DLD1 (cell line): ENCODE data around the gene JAM3.

Experiments used
- in situ Hi-C: cut with HindIII; loops from 2 replicates; pipeline ENCODE4 v1.10.0; 2017; ENCODE audit warnings: low sequenced_read_pairs

JAM3 gene

DNA sequence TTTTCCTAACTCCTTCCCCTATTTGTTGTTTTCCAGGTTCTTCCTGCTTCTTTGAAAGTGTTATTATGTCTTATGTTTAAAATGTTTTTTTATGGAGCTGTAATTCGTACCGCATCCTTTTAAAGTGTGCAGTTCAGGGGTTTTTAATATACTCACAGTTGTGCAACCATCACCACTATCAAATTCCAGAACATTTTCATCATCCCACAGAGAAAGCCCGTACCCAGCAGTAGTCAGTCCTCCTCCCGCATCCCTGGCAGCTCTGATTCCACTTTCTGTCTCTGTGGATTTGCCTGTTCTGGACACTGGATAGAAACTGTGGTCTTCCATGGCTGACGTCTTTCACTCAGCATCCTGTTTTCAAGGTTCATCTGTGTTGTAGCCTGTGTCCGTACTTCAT lies 73.7 kb downstream of the JAM3 start:
- in situ Hi-C loops: no loop called here

DNA sequence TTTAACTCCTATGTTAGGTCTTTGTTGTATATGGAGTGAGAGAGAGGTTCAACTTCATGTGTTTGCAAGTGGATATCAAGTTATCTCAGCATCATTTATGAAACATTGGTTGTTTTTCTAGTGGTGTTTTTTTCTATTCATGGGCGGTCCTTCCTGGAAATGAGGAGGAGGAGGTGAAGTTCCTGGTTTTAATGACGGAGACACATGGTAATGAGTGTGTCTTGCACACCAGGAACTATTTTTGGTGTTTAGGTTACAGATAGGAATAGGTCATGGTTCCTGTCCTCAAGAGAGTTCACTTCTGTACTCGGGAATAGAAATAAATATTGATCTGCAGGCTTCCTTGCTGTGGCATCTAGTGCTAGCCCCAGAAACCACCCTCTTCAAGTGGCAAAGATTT lies 74.9 kb downstream of the JAM3 start:
- in situ Hi-C loops: no loop called here

DNA sequence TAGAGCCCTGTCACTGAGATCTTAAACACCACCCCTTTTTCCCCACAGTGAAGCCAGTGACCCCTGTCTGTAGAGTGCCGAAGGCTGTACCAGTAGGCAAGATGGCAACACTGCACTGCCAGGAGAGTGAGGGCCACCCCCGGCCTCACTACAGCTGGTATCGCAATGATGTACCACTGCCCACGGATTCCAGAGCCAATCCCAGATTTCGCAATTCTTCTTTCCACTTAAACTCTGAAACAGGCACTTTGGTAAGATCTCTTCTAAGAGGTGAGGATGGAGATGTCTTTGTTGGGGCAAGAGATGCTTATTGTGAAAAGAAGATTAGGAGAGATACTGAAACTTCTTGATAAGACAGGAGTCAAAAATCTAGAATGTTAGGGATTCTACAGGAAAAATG lies 75.9 kb downstream of the JAM3 start:
- in situ Hi-C loops: no loop called here

- in situ Hi-C loops: no loop called here
Observed at GRCh38 chr11:134145715-134146114, 76.8 kb downstream of the JAM3 start.

- in situ Hi-C loops: no loop called here
Observed at GRCh38 chr11:134146598-134146997, 77.7 kb downstream of the JAM3 start.

- in situ Hi-C loops: no loop called here
Observed at GRCh38 chr11:134149371-134149770, 80.5 kb downstream of the JAM3 start.

- in situ Hi-C loops: no loop called here
Observed at GRCh38 chr11:134150195-134150903, 81.5 kb downstream of the JAM3 start.

DNA sequence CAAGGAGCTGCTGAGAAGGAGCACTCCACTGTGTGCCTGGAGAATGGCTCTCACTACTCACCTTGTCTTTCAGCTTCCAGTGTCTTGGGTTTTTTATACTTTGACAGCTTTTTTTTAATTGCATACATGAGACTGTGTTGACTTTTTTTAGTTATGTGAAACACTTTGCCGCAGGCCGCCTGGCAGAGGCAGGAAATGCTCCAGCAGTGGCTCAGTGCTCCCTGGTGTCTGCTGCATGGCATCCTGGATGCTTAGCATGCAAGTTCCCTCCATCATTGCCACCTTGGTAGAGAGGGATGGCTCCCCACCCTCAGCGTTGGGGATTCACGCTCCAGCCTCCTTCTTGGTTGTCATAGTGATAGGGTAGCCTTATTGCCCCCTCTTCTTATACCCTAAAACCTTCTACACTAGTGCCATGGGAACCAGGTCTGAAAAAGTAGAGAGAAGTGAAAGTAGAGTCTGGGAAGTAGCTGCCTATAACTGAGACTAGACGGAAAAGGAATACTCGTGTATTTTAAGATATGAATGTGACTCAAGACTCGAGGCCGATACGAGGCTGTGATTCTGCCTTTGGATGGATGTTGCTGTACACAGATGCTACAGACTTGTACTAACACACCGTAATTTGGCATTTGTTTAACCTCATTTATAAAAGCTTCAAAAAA lies 82.3 kb downstream of the JAM3 start:
- in situ Hi-C loops: no loop called here

DNA sequence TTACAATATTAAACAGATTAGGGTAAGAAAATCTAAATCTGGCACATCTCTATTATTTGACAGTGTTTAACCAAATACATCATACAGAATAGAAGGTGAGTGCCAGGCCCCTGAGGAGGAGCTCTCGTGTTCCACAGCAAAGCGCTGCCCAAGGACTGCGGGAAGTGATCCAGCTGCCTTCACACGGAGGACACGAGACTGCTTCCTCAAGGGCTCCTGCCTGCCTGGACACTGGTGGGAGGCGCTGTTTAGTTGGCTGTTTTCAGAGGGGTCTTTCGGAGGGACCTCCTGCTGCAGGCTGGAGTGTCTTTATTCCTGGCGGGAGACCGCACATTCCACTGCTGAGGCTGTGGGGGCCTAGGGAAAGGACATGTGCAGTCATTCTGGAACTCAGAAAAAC lies 83.8 kb downstream of the JAM3 start:
- in situ Hi-C loops: no loop called here

- in situ Hi-C loops: no loop called here
Observed at GRCh38 chr11:134153147-134153905, 84.5 kb downstream of the JAM3 start.

DNA sequence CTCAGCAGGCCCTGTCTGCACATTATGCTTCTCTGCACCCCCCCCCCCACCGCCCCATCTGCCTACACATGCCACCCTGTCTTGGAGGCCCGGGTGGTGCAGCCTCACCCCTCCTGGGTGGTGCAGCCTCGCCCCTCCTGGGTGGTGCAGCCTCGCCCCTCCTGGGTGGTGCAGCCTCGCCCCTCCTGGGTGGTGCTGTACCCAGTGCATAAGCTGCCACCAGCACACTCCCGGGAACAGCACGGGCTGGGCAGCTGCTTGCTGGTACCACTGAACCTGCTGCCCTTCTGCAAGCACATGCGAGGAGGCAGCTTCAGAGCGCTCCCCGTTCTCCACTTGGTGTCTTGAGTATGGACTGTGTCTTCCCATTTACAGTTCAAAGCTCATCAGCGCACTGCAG lies 85.6 kb downstream of the JAM3 start:
- in situ Hi-C loops: no loop called here

DNA sequence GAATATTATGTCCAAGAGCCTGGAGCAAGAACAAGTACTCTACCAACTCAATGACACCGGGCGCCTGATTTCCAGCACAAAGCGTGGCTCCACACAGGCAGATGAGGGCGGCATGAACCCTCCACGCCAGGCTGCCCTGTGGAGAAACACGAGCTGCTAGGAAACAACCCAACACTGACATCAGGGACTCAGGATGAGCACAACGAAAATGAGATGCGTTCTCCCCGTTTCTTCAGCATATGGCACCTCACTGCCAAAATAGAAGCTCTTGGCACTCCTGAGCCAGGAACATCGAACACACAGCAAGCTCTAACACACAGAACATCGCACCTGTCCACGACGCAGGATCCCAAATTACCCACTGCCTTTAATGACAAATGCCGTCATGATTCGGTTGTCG lies 86.6 kb downstream of the JAM3 start:
- in situ Hi-C loops: no loop called here

DNA sequence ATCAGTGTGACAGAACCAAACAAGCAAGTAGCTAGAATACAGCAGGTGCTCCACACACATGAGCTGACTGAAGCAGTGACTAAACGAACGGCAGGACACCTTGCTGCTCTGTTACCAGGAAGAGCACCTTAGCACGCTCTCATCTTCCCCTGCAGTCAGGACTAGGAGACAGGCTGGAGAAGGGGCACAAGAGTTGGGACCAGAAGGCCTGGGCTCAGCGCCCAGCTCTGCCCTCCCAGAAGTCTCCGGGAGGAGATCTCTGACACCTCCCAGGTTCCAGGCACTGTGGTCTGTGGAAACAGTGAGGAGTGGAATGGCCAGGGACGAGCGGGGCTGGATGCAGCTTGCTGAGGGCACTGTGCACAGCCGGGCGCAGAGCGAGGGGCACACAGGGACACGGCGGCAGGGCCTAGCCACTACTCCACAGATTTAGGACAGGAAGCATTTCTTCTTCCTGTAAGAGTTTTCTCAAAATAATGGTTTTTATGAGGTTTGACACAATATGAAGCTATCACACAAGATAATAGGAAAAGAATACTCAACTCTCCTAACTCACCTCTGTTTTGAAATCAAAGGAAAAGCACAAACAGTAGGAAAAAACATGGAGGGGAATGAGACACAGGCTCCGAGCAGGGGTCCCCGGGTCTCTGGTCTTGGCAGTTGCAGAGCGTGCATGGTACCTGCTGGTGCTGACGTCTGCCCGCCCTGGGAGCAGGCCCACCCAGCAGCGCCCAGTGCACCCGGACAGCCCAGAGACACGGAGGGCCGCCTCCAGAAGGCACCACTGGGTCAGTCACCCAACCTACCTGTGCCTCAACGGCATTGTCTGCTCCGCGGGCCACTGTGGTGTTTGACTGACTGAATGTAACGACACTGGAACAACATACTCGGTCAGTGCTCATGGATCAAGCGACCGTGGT lies 87.3 kb downstream of the JAM3 start:
- in situ Hi-C loops: no loop called here

GRCh38 chr11:134157451-134157850 lies 88.6 kb downstream of the JAM3 start:
- in situ Hi-C loops: no loop called here

DNA sequence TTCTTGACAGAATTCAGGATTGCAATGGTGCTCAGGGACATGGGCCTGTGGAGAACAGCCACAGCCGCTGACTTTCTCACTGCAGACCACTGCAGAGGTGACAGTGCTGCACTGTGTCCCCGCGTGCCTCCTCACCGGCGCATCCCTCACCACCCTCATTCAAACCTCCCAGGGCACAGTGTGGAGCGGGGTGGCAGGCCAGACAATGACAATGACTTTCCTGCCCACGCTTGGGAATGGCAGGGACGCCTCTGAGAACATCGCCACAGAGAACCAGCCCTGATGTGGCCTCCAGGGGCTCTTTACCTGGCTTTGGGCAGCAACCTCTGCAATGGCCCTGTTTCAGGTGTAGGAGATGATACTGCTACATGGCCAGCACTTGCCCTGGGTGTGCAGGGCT lies 89.2 kb downstream of the JAM3 start:
- in situ Hi-C loops: no loop called here

- in situ Hi-C loops: no loop called here
Observed at GRCh38 chr11:134159652-134160051, 90.8 kb downstream of the JAM3 start.

DNA sequence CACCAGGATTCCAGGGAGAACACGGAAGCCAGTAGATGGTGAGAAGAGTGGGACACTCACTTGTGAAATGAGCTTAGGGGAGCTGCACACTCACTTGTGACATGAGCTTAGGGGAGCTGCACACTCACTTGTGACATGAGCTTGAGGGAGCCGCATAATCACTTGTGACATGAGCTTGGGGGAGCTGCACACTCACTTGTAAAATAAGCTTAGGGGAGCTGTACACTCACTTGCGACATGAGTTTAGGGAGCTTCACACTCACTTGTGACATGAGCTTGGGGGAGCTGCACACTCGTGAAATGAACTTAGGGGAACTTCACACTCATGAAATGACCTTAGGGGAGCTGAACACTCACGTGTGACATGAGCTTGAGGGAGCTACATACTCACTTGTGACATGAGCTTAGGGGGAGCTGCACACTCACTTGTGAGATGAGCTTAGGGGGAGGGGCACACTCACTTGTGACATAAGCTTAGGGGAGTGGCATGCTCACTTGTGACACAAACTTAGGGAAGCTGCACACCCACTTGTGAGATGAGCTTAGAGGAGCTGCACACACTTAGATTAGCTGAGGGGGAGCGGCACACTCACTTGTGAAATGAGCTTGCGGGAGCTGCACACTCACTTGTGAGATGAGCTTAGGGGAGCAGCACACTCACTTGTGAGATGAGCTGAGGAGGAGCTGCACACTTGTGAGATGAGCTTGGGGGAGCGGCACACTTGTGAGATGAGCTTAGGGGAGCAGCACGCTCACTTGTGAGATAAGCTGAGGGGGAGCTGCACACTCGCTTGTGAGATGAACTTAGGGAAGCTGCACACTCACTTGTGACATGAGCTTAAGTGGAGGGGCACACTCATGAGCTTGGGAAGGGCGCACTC lies 95.9 kb downstream of the JAM3 start:
- in situ Hi-C loops: no loop called here

DNA sequence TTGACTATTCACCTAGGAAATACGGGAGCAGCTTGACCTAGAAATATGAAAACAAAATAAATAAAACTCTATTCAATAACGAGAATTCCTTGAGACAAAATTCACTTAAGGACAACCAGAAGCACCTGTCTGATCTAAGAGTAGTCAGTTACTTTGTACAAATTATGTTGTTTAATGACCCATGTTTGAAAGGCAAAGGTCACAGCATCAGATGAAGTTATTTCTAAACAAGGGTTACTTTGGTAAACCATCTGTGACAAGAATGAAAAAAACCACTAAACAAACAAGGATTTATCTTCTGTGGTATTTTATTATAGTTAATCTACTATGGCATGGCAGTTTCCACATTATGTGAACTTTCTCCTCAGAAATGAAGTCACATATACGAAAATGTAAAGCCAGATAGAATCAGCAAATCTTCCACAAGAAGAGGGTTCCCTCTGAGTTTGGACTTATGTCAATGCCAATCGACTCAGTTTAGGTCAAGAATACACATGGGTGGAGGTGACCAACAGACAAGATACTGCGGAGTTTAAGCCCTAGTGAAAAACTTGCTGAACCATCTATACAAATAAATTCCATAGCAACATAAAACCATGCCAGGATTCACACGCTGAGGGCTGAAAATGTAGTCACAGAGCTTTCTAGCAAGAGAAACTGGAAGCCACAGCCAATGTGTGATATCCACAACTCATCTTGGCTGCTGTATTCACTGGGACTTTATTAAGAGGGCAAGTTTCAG lies 101.5 kb downstream of the JAM3 start:
- in situ Hi-C loops: no loop called here

GRCh38 chr11:134170919-134171281 lies 102.0 kb downstream of the JAM3 start:
- in situ Hi-C loops: no loop called here
